ENCODE measurements around the gene CKAP4.

The CKAP4 gene

DNA sequence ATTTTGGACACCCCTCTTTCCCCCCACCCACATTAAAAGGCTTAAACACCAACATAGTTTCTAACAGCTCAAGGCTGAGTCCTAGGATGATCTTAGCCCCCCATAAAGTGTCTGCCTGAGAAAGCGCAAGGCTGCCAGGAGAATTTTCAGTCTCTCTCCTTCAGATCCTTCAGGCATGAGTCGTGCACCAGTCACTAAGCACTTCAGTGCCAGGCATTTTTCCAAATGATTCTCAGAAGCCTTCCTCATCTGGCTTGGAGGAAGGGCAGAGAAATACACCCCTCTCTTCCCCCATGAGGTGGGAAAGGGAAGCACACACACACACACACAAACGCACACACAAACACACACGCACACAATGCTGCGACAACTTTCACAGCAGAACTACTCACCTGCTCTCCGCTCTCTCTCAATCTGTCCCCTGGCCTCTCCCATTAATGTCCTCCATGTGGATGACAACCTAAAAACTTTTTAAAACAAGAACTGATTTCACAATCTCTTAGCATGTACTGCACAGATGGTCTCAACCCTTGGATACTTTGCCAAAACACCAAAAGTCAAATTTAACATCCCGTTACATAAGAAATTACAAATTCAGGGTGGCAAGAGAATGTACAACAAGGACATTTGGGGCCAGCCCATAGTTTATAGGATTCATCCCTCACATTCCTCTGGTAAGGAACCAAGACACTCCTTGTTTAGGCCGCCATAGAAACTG, 49.8 kb downstream of the CKAP4 start:
- no peak for DNase-seq (ENCODE audit: low read depth)

- no peak for DNase-seq (ENCODE audit: low read depth)
Observed at GRCh38 chr12:106195621-106196027, 52.2 kb downstream of the CKAP4 start.

- no peak for DNase-seq (ENCODE audit: low read depth)
Observed at GRCh38 chr12:106194351-106194750, 53.5 kb downstream of the CKAP4 start.

- no peak for DNase-seq (ENCODE audit: low read depth)
Observed at GRCh38 chr12:106193394-106194215, 54.2 kb downstream of the CKAP4 start.

DNA sequence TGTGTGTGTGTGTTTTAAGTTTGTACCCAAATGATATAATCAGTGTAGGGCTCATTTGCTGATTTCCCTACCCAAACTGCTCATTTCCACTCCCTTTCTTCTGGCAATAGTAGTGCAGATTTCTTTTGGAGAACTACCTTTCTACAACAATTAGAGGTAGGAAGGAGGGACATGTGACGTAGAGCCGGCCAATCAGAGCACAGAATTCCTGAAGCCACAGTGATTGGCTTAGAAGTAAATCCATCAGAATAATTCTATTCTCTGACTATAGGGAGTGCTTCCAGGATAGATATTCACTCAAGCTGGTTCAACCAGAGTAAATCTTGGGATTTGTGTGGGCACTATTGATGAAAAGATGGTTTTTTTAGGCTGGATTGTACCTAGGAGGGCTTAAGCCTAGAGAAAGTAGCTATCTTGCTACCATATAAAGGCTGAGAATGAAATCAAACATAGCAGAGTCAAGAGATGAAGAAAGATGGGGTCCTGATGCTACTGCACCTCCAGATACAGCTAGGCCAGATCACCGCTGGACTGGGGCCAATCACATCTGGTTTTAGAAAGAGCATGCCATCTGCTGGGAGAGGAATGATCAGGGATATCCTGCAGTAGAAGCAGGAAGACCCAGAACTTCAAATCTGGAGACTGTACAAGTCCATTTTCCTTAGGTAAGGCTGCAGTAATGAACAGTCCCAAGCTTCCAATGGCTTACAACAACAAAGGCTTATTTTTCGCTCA, 55.0 kb downstream of the CKAP4 start:
- DNase-seq (ENCODE audit: low read depth) = no peak

- DNase-seq (ENCODE audit: low read depth) = no peak
Observed at GRCh38 chr12:106190581-106190980, 57.2 kb downstream of the CKAP4 start.

- DNase-seq (ENCODE audit: low read depth) = no peak
Observed at GRCh38 chr12:106189341-106189740, 58.5 kb downstream of the CKAP4 start.

- DNase-seq (ENCODE audit: low read depth) = no peak
Observed at GRCh38 chr12:106188256-106188655, 59.6 kb downstream of the CKAP4 start.
